ENCODE data around the gene MCC.

Gene MCC

GRCh38 chr5:113042491-113043243 lies 445.6 kb downstream of the MCC start:
- DNase-seq = no peak

- DNase-seq = no peak
Observed at GRCh38 chr5:113040672-113041260, 447.5 kb downstream of the MCC start.

- DNase-seq = no peak
Observed at GRCh38 chr5:113039934-113040285, 448.3 kb downstream of the MCC start.

- DNase-seq = no peak
Observed at GRCh38 chr5:113039229-113039933, 448.9 kb downstream of the MCC start.

GRCh38 chr5:113038714-113039113 lies 449.5 kb downstream of the MCC start:
- no peak for DNase-seq

GRCh38 chr5:113038136-113038535 lies 450.1 kb downstream of the MCC start:
- no peak for DNase-seq

- no peak for DNase-seq
Observed at GRCh38 chr5:113036826-113037225, 451.4 kb downstream of the MCC start.

- DNase-seq = no peak
Observed at GRCh38 chr5:113036321-113036720, 451.9 kb downstream of the MCC start.

GRCh38 chr5:113035096-113035495 lies 453.2 kb downstream of the MCC start:
- no peak for DNase-seq

GRCh38 chr5:113034182-113034773 lies 454.0 kb downstream of the MCC start:
- no peak for DNase-seq

- no peak for DNase-seq
Observed at GRCh38 chr5:113031557-113031956, 456.7 kb downstream of the MCC start.

GRCh38 chr5:113031104-113031503 lies 457.1 kb downstream of the MCC start:
- DNase-seq = no peak

- DNase-seq = no peak
Observed at GRCh38 chr5:113029614-113030013, 458.6 kb downstream of the MCC start.

- no peak for DNase-seq
Observed at GRCh38 chr5:113027431-113027830, 460.8 kb downstream of the MCC start.

GRCh38 chr5:113027015-113027414 lies 461.2 kb downstream of the MCC start:
- DNase-seq = no peak

- no peak for DNase-seq
Observed at GRCh38 chr5:113026211-113026610, 462.0 kb downstream of the MCC start.

- DNase-seq = no peak
Observed at GRCh38 chr5:113025596-113025995, 462.7 kb downstream of the MCC start.

- no peak for DNase-seq
Observed at GRCh38 chr5:113024076-113024697, 464.1 kb downstream of the MCC start.

- DNase-seq = no peak
Observed at GRCh38 chr5:113022661-113023060, 465.6 kb downstream of the MCC start.

GRCh38 chr5:113020461-113021273 lies 467.6 kb downstream of the MCC start:
- no peak for DNase-seq

GRCh38 chr5:113017881-113018635 lies 470.2 kb downstream of the MCC start:
- DNase-seq = no peak

GRCh38 chr5:113005454-113005853 lies 482.8 kb downstream of the MCC start:
- no peak for DNase-seq

Measured in CD4-positive, alpha-beta T cell treated with Interleukin-6 for 4 hours (primary cell).